Activated naive CD4-positive, alpha-beta T cell treated with Interleukin-2 at 50 U/mL for 16 hours (primary cell): ENCODE data around the gene CARD9.
"Not testable (repeated sequence)": the region's sequence is repeated elsewhere in the genome, so short reads cannot be mapped to it uniquely, and the experiment has no call there.

ENCODE experiments used
- DNase-seq: peaks from one replicate; pipeline ENCODE4 v3.0.0-alpha.2; 2020

Gene CARD9

GRCh38 chr9:136333045-136333444 lies 40.4 kb downstream of the CARD9 start:
- no peak for DNase-seq

GRCh38 chr9:136332482-136332983 lies 40.9 kb downstream of the CARD9 start:
- DNase-seq = no peak

- DNase-seq = no peak
Observed at GRCh38 chr9:136331556-136332481, 41.6 kb downstream of the CARD9 start.

- DNase-seq = no peak
Observed at GRCh38 chr9:136331030-136331429, 42.4 kb downstream of the CARD9 start.

- no peak for DNase-seq
Observed at GRCh38 chr9:136330406-136330990, 43.0 kb downstream of the CARD9 start.

- DNase-seq = no peak
Observed at GRCh38 chr9:136329636-136330405, 43.6 kb downstream of the CARD9 start.

GRCh38 chr9:136329211-136329627 lies 44.2 kb downstream of the CARD9 start:
- DNase-seq = no peak

- no peak for DNase-seq
Observed at GRCh38 chr9:136328622-136329041, 44.8 kb downstream of the CARD9 start.

- DNase-seq = no peak
Observed at GRCh38 chr9:136328011-136328621, 45.4 kb downstream of the CARD9 start.

GRCh38 chr9:136327304-136327974 lies 46.0 kb downstream of the CARD9 start, which contains the start of gene GPSM1:
TSS of gene GPSM1 (plus strand) at chr9:136327539. CDS start at chr9:136327696, 157 bp downstream.
- peak; percentile 46 for DNase-seq

GRCh38 chr9:136326761-136327303 lies 46.6 kb downstream of the CARD9 start:
- DNase-seq = no peak

GRCh38 chr9:136326061-136326760 lies 47.3 kb downstream of the CARD9 start:
- DNase-seq = no peak

GRCh38 chr9:136325358-136325757 lies 48.1 kb downstream of the CARD9 start:
- no peak for DNase-seq

- DNase-seq = no peak
Observed at GRCh38 chr9:136324501-136325300, 48.8 kb downstream of the CARD9 start.

GRCh38 chr9:136323371-136323789 lies 50.1 kb downstream of the CARD9 start:
- DNase-seq = no peak

- no peak for DNase-seq
Observed at GRCh38 chr9:136322756-136323330, 50.6 kb downstream of the CARD9 start.

- no peak for DNase-seq
Observed at GRCh38 chr9:136321561-136321960, 51.9 kb downstream of the CARD9 start.

- DNase-seq = not testable (repeated sequence)
Observed at GRCh38 chr9:136320972-136321371, 52.5 kb downstream of the CARD9 start.

- not testable (repeated sequence) for DNase-seq
Observed at GRCh38 chr9:136319955-136320354, 53.5 kb downstream of the CARD9 start.

GRCh38 chr9:136319244-136319643 lies 54.2 kb downstream of the CARD9 start:
- not testable (repeated sequence) for DNase-seq
